OCI-LY3 (cell line): ENCODE measurements around the gene RPL13A.

Experiments
- H2AFZ ChIP-seq: fragments of 200-600, 300-600 bp; shearing (Covaris generic); 2 replicates; pipeline ENCODE4 v1.6.0; 2014; ENCODE audit warnings: antibody characterized with exemption, low read depth, low read length
- H3K27ac ChIP-seq: fragments of 200-600, 300-600 bp; sonication (generic); 2 replicates; pipeline ENCODE4 v1.5.1; 2014; ENCODE audit warnings: mild to moderate bottlenecking, low read length, moderate library complexity, mixed read lengths
- H3K27me3 ChIP-seq: fragments of 200-600, 300-600 bp; sonication (generic); 2 replicates; pipeline ENCODE4 v1.6.1; 2014; ENCODE audit warnings: low read depth, low read length, mixed read lengths
- H3K36me3 ChIP-seq: fragments of 200-600, 300-600 bp; sonication (generic); replicated peaks from 2 replicates; pipeline ENCODE3; 2014; ENCODE audit warnings: low read depth, low read length, mixed read lengths
- H3K4me1 ChIP-seq: fragments of 300-600, 200-600 bp; sonication (generic); 2 replicates; pipeline ENCODE4 v1.6.1; 2014; ENCODE audit warnings: low read length, mixed read lengths
- H3K4me2 ChIP-seq: fragments of 200-600, 300-600 bp; sonication (generic); 2 replicates; pipeline ENCODE4 v1.6.1; 2014; ENCODE audit warnings: low read length, mixed read lengths
- H3K4me3 ChIP-seq: fragments of 300-600, 200-600 bp; sonication (generic); 2 replicates; pipeline ENCODE4 v1.5.1; 2014; ENCODE audit warnings: antibody characterized with exemption, mild to moderate bottlenecking, low read length, moderate library complexity
- H3K79me2 ChIP-seq: fragments of 300-600, 200-600 bp; shearing (Covaris generic); 2 replicates; pipeline ENCODE4 v1.6.1; 2014; ENCODE audit warnings: mild to moderate bottlenecking, low read length, mixed read lengths
- H3K9ac ChIP-seq: fragments of 300-600, 200-600 bp; shearing (Covaris generic); 2 replicates; pipeline ENCODE4 v1.6.0; 2014; ENCODE audit warnings: mild to moderate bottlenecking, low read length, moderate library complexity
- H3K9me3 ChIP-seq: fragments of 200-600, 300-600 bp; shearing (Covaris generic); 2 replicates; pipeline ENCODE4 v1.6.1; 2014; ENCODE audit warnings: low read length, mixed read lengths; ENCODE audit not compliant: insufficient read depth
- H4K20me1 ChIP-seq: fragments of 200-600, 300-600 bp; sonication (generic); 2 replicates; pipeline ENCODE4 v1.6.1; 2016; ENCODE audit warnings: low read length, mixed read lengths; ENCODE audit not compliant: insufficient read depth
- EZH2phosphoT487 ChIP-seq: fragments of 200-600 bp; shearing (Covaris generic); IDR thresholded peaks from 2 replicates; pipeline ENCODE4 v1.6.1; 2018; ENCODE audit warnings: antibody characterized with exemption, mixed run types, low read depth
- TF ChIP-seq, protein P1 (sequence below): fragments of 200-600, 300-600 bp; sonication (generic); IDR thresholded peaks from 2 replicates; pipeline ENCODE4 v1.5.1; 2014; ENCODE audit warnings: antibody characterized with exemption, low read length, low read depth

The RPL13A gene

DNA sequence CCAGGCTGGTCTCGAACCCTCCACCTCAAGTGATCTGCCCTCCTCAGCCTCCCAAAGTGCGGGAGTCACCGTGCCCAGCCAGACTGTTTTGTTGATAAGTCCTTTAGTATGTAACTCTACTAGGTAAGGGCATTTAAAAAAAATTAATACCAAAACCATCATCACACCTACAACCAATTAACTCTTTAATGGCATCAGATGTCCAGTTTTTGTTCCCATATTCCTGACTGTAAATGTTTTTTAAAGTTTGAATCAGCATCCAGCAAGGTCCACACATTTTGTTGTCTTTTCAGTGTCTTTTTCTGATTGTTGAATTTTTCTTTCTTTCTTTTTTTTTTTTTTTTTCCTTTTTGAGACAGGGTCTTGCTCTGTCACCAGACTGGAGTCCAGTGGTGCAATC is 30.6 kb downstream of the RPL13A start:
- no peak for TF ChIP-seq EZH2phosphoT487
- TF ChIP-seq, protein P1, sequence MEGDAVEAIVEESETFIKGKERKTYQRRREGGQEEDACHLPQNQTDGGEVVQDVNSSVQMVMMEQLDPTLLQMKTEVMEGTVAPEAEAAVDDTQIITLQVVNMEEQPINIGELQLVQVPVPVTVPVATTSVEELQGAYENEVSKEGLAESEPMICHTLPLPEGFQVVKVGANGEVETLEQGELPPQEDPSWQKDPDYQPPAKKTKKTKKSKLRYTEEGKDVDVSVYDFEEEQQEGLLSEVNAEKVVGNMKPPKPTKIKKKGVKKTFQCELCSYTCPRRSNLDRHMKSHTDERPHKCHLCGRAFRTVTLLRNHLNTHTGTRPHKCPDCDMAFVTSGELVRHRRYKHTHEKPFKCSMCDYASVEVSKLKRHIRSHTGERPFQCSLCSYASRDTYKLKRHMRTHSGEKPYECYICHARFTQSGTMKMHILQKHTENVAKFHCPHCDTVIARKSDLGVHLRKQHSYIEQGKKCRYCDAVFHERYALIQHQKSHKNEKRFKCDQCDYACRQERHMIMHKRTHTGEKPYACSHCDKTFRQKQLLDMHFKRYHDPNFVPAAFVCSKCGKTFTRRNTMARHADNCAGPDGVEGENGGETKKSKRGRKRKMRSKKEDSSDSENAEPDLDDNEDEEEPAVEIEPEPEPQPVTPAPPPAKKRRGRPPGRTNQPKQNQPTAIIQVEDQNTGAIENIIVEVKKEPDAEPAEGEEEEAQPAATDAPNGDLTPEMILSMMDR, result no peak
- no peaks in the 10 kb centered on the region for H4K20me1 ChIP-seq
- no peaks in the 10 kb centered on the region for H3K9me3 ChIP-seq
- H3K79me2 ChIP-seq, result no peaks in the 10 kb centered on the region
- H3K27ac ChIP-seq, result no peak overlapping the region
- H2AFZ ChIP-seq, result no peak overlapping the region
- no peak overlapping the region for H3K9ac ChIP-seq
- peaks cover 4% of the 10 kb centered on the region; the same call in 1 of the 2 replicates for H3K4me1 ChIP-seq
- no peaks in the 10 kb centered on the region for H3K36me3 ChIP-seq
- H3K27me3 ChIP-seq, result no peaks in the 10 kb centered on the region
- no peak overlapping the region for H3K4me2 ChIP-seq
- H3K4me3 ChIP-seq, result no peak overlapping the region

DNA sequence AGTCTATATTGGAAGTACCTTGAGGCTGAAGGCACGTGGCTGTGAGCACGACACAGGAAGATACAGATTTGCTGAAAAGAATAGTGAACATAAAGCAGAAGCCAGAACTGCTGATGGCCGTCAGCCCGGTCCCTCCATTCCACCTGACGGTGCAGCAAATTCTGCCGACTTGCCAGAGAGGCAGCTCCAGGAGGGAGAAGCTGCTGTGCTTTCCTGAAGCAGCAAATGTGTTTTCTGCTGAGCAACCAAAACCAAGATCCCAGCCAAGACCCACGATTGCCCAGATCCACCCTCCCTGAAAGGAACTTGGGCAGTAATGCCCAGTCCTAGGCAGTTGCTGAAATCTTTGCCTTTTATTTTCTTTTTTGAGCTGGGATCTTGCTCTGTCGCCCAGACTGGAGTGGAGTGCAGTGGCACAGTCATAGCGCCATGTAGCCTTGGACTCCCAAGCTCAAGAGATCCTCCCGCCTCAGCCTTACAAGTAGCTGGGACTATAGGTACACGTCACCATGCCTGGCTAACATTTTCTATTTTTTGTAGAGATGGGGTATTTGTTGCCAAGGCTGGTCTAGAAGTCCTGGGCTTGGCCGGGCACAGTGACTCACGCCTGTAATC is 33.4 kb downstream of the RPL13A start:
- H3K4me2 ChIP-seq, result no peak overlapping the region
- H2AFZ ChIP-seq, result no peak overlapping the region
- no peaks in the 10 kb centered on the region for H4K20me1 ChIP-seq
- H3K9me3 ChIP-seq, result no peaks in the 10 kb centered on the region
- no peak overlapping the region for H3K4me3 ChIP-seq
- H3K27ac ChIP-seq, result no peak overlapping the region
- H3K36me3 ChIP-seq, result no peaks in the 10 kb centered on the region
- TF ChIP-seq, protein P1, result no peak
- TF ChIP-seq EZH2phosphoT487, result no peak
- H3K4me1 ChIP-seq, result no peaks in the 10 kb centered on the region
- H3K9ac ChIP-seq, result no peak overlapping the region
- H3K27me3 ChIP-seq, result no peaks in the 10 kb centered on the region
- no peaks in the 10 kb centered on the region for H3K79me2 ChIP-seq

DNA sequence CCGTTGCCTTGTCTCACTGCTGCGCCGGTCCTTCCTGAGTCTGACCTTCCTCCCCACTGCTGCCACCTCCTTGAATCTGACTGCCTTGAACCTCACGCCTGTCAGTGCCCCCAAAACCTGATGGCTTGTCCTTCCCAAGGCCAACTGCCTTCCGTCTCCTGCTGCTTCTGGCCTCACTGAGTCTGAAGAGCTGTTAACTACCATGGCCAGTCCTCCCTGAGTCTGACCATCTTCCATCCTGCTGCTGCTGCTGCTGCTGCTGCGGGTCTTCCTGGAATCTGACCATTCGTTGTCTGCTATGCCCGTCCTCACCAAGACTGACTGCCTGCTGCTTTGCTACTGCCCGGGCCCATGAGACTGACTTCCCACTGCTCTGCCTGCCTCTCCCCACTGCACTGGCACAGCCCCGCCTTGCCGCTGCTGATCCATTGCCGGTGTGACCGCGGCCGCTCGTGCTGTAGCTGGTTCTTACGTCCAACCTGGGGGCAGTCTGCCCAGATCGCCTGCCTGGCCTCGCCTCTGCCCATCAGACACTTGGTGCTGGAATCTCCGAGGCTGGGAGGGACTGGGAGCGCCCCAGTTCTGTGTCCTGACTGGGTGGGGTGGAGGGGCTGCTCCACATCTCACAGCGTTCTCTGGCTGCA is 37.5 kb downstream of the RPL13A start:
- Histone ChIP-seq H3K27ac (no peak overlapping the region), H2AFZ (no peak overlapping the region), H3K9ac (no peak overlapping the region), H3K9me3 (no peaks in the 10 kb centered on the region), H3K4me2 (no peak overlapping the region), H3K27me3 (no peaks in the 10 kb centered on the region), H4K20me1 (no peaks in the 10 kb centered on the region), H3K4me3 (no peak overlapping the region), H3K4me1 (no peaks in the 10 kb centered on the region), H3K79me2 (no peaks in the 10 kb centered on the region), H3K36me3 (no peaks in the 10 kb centered on the region)
- no peak for TF ChIP-seq EZH2phosphoT487
- TF ChIP-seq, protein P1, result no peak

DNA sequence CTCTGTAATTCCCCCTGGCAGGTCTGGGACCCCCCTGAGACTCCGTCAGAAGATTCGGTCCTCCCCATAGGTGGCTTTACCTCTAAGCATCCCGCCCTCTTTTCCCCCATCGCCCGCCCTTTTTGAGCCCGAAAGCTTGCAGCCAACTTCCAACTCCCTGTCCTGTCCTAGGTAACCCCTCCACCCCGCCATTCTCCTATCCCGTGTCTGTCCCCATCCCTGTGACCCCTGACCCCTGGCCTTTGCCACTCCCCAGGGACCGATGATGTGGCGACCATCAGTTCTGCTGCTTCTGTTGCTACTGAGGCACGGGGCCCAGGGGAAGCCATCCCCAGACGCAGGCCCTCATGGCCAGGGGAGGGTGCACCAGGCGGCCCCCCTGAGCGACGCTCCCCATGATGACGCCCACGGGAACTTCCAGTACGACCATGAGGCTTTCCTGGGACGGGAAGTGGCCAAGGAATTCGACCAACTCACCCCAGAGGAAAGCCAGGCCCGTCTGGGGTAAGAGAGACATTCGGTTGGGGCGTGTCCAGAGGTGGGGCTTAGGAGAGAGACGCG is 40.9 kb downstream of the RPL13A start:
- Histone ChIP-seq H3K36me3 (no peaks in the 10 kb centered on the region), H4K20me1 (no peaks in the 10 kb centered on the region), H3K27ac (no peak overlapping the region), H2AFZ (no peak overlapping the region), H3K4me1 (peaks cover 4% of the 10 kb centered on the region), H3K9me3 (no peaks in the 10 kb centered on the region), H3K79me2 (no peaks in the 10 kb centered on the region), H3K4me2 (no peak overlapping the region), H3K4me3 (no peak overlapping the region), H3K9ac (no peak overlapping the region), H3K27me3 (no peaks in the 10 kb centered on the region)
- no peak for TF ChIP-seq EZH2phosphoT487
- TF ChIP-seq, protein P1, result no peak
